ENCODE measurements around the gene CRIM1.

CRIM1 gene

DNA sequence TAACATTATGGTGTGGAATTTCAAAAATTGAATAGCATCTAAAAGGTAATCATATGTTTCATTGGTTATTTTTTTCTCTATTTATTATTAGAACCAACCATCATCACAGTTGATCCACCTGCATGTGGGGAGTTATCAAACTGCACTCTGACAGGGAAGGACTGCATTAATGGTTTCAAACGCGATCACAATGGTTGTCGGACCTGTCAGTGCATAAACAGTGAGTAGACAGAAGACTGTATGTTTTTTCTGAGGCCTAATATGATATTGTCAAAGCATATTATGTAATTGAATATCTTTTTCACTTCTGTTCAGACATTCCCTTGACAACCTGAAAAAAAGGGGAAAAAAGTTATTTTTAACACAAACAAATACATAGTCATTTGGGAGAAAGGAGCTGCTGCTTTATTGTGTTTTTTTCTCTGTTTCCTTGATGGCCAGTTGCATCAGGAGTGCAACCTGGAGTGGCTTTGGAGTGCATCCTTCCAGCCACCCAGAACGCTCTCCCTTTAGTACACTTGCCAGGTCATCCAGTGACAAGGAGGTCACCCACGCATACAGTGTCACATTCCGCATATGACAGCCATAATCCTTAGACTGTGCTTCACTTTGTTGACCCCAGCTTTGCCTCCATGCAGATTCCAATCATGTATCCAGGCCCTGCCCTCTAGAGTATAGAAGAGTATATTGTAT, 143.7 kb downstream of the CRIM1 start:
- no peak for DNase-seq (ENCODE audit: low read depth)
- H3K4me3 ChIP-seq (ENCODE audit: low read depth, low read length): no peak overlapping the region
- in situ Hi-C loops (cut with HindIII; ENCODE audit: low sequenced_read_pairs): no loop called here
- TF ChIP-seq, protein P1, sequence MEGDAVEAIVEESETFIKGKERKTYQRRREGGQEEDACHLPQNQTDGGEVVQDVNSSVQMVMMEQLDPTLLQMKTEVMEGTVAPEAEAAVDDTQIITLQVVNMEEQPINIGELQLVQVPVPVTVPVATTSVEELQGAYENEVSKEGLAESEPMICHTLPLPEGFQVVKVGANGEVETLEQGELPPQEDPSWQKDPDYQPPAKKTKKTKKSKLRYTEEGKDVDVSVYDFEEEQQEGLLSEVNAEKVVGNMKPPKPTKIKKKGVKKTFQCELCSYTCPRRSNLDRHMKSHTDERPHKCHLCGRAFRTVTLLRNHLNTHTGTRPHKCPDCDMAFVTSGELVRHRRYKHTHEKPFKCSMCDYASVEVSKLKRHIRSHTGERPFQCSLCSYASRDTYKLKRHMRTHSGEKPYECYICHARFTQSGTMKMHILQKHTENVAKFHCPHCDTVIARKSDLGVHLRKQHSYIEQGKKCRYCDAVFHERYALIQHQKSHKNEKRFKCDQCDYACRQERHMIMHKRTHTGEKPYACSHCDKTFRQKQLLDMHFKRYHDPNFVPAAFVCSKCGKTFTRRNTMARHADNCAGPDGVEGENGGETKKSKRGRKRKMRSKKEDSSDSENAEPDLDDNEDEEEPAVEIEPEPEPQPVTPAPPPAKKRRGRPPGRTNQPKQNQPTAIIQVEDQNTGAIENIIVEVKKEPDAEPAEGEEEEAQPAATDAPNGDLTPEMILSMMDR (IDR thresholded peaks at IDR 0.05; ENCODE audit: low read depth, low read length, missing control alignments): no peak

DNA sequence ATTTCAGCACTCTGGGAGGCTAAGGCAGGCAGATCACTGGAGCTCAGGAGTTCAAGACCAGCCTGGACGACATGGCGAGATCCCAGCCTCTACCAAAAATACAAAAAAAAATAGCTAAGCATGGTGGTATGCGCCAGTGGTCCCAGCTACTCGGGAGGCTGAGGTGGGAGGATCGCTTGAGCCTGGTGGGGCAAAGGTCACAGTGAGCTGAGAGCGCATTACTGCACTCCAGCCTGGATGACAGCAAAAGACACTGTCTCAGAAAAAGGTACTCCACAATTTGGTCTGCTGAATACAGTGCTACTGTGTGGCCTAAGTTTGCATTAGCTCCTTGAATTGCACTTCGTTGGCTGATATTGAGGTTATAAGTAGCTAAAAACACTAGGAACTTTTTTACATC, 144.5 kb downstream of the CRIM1 start:
- TF ChIP-seq, protein P1 (IDR thresholded peaks at IDR 0.05; ENCODE audit: low read depth, low read length, missing control alignments): no peak
- in situ Hi-C loops (cut with HindIII; ENCODE audit: low sequenced_read_pairs): loop anchor here (25.0 kb wide), 1 partner anchor 162 kb away; no protein-coding TSS in a partner anchor

GRCh38 chr2:36502081-36502480, 146.5 kb downstream of the CRIM1 start:
- DNase-seq (ENCODE audit: low read depth): no peak
- in situ Hi-C loops (cut with HindIII; ENCODE audit: low sequenced_read_pairs): loop anchor here (25.0 kb wide), 1 partner anchor 160 kb away; no protein-coding TSS in a partner anchor
- no peak overlapping the region for H3K4me3 ChIP-seq (ENCODE audit: low read depth, low read length)

More for the DNA sequence above, 144.5 kb downstream of the CRIM1 start:
- H3K4me3 ChIP-seq (ENCODE audit: low read depth, low read length): no peak overlapping the region
- no peak for DNase-seq (ENCODE audit: low read depth)

DNA sequence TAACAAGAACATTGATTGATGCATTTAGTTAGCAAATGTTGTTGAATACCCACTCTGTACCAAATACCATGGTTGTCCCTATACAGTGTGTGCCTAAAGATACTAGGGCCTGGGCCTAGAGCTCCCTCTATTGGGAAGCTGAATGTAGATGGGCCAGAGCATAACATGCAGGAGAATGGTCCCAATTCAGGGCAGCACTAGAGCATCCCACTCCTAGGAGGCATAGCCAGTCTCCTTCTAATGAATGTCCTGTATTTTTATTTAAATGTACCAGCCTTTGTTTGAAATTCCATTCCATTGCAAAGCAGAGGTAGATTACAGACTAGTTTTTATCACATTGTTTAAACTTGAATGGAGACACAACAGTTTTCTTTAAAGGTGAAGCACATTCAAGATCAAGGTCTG, 151.8 kb downstream of the CRIM1 start:
- no peak overlapping the region for H3K4me3 ChIP-seq (ENCODE audit: low read depth, low read length)
- DNase-seq (ENCODE audit: low read depth): peak; percentile 55
- TF ChIP-seq, protein P1 (IDR thresholded peaks at IDR 0.05; ENCODE audit: low read depth, low read length, missing control alignments): peak; percentile 98
- in situ Hi-C loops (cut with HindIII; ENCODE audit: low sequenced_read_pairs): loop anchor here (25.0 kb wide), 1 partner anchor 155 kb away; no protein-coding TSS in a partner anchor

More at GRCh38 chr2:36502081-36502480, 146.5 kb downstream of the CRIM1 start:
- TF ChIP-seq, protein P1 (IDR thresholded peaks at IDR 0.05; ENCODE audit: low read depth, low read length, missing control alignments): no peak

- no peak for DNase-seq (ENCODE audit: low read depth)
- in situ Hi-C loops (cut with HindIII; ENCODE audit: low sequenced_read_pairs): loop anchor here (25.0 kb wide), 1 partner anchor 153 kb away; no protein-coding TSS in a partner anchor
- TF ChIP-seq, protein P1 (IDR thresholded peaks at IDR 0.05; ENCODE audit: low read depth, low read length, missing control alignments): no peak
- H3K4me3 ChIP-seq (ENCODE audit: low read depth, low read length): no peak overlapping the region
Measured at GRCh38 chr2:36509075-36509474, 153.5 kb downstream of the CRIM1 start.

DNA sequence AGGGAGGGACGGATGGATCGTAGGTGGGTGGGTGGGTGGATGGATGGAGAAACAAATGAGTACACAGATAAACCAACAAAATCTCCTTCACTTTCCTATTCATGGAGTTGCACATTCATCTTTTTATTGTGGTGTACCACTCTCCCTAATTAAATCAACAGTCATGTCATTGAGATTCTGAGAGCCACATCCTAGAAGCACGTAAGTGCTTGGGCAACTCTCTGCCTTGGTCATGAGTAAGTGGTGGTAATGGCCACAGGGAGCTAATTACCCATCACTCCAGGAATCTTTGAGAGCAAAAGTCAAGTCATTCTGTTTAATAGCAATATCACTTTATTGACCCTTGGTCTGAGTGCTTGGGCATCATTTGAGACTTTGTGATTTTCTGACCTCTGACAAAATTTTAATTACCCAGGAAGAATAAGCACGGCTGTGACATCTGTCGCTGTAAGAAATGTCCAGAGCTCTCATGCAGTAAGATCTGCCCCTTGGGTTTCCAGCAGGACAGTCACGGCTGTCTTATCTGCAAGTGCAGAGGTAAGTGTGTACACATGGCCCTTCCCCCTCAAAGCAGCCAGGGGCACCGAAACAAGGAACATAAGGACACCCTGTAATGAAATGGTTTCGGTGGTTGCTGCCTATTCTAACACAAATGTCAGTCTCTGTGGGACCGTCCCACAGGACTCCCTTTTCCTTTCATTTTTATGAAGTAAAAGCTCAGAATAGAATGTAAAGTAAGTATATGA, 156.5 kb downstream of the CRIM1 start:
- in situ Hi-C loops (cut with HindIII; ENCODE audit: low sequenced_read_pairs): loop anchor here (25.0 kb wide), 1 partner anchor 150 kb away; no protein-coding TSS in a partner anchor
- no peak overlapping the region for H3K4me3 ChIP-seq (ENCODE audit: low read depth, low read length)
- DNase-seq (ENCODE audit: low read depth): no peak
- TF ChIP-seq, protein P1 (IDR thresholded peaks at IDR 0.05; ENCODE audit: low read depth, low read length, missing control alignments): no peak
